ENCODE data around the gene KCNQ1. TPM values are rescaled to one million over a fixed set of nuclear protein-coding genes. Genes with fewer than 3 reads are reported as not detected.
A peak's percentile ranks its signal among the peaks of the same experiment; 100 is the strongest.

Gene KCNQ1
- total and polyA plus RNA-seq, 2 of the 13 experiments (the other 11 are each of a cell fraction or from before 2014, with no cell fraction given), result 0.02 to 0.08 TPM

DNA sequence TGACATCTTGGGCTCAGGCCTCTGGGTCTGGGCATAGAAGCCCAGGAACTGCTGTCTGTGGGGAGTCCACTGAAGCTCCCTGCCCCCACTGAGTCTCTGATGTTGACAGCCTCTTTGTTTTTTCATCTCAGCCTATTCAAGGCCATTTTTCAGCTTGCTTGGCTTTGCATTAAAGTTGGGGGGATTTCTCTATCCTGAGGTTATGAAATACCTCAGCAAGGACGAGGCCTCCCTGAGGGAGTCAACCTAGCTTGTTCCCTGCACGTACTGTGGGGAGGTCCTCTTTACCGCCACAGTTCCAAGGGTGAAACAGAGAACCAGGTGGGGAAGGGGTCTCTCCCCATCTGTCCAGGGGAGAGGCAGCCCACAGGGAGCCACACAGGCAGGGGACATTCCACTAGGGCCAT, 246.6 kb downstream of the KCNQ1 start (continued):
- peak; percentile 51 for TF ChIP-seq PAXIP1 (CRISPR knock-in tag; conservative IDR thresholded peaks at IDR 0.05)
- TF ChIP-seq ZNF564 (CRISPR knock-in tag; IDR thresholded peaks at IDR 0.05), result no peak
- TF ChIP-seq BCL6 (CRISPR knock-in tag; IDR thresholded peaks at IDR 0.05), result peak; percentile 30; the same call in 1 of the 2 replicates
- no peak for TF ChIP-seq ELF1 (CRISPR knock-in tag; IDR thresholded peaks at IDR 0.05)
- TF ChIP-seq KDM6A (CRISPR knock-in tag; IDR thresholded peaks at IDR 0.05; ENCODE audit: low read depth), result no peak
- peak in 1 of 2 experiments; percentile 17; a peak in 1 of 4 replicates for TF ChIP-seq POLR2A (IDR thresholded peaks at IDR 0.05; ENCODE audit: insufficient read depth in 1 of 2, low read depth in 2 of 2, low read length in 2 of 2)
- TF ChIP-seq ARID5B (CRISPR knock-in tag; IDR thresholded peaks at IDR 0.05), result peak; percentile 39; the same call in 1 of the 2 replicates
- TF ChIP-seq SALL1 (CRISPR knock-in tag; IDR thresholded peaks at IDR 0.05), result 0 out of 2 replicates have a peak, but pooled peaks have one; percentile 10
- 0 out of 2 replicates have a peak, but pooled peaks have one; percentile 18 for TF ChIP-seq KAT8 (CRISPR knock-in tag; IDR thresholded peaks at IDR 0.05)
- TF ChIP-seq FOXK1 (CRISPR knock-in tag; IDR thresholded peaks at IDR 0.05; ENCODE audit: borderline replicate concordance, low read depth), result no peak
- TF ChIP-seq HIVEP1 (CRISPR knock-in tag; IDR thresholded peaks at IDR 0.05), result 0 out of 2 replicates have a peak, but pooled peaks have one; percentile 25
- TF ChIP-seq ERF (CRISPR knock-in tag; IDR thresholded peaks at IDR 0.05), result peak; percentile 55; the same call in 1 of the 2 replicates
- 0 out of 2 replicates have a peak, but pooled peaks have one; percentile 23 for TF ChIP-seq KAT7 (CRISPR knock-in tag; IDR thresholded peaks at IDR 0.05; ENCODE audit: borderline replicate concordance)
- no peak for TF ChIP-seq NFYB (CRISPR knock-in tag; IDR thresholded peaks at IDR 0.05)
- TF ChIP-seq THRA (CRISPR knock-in tag; IDR thresholded peaks at IDR 0.05; ENCODE audit: borderline replicate concordance), result no peak
- TF ChIP-seq SAP130 (CRISPR knock-in tag; IDR thresholded peaks at IDR 0.05; ENCODE audit: low read depth), result peak; percentile 37
- TF ChIP-seq ZNF335 (CRISPR knock-in tag; IDR thresholded peaks at IDR 0.05), result no peak
- 0 out of 2 replicates have a peak, but pooled peaks have one; percentile 23 for TF ChIP-seq HMGXB3 (CRISPR knock-in tag; IDR thresholded peaks at IDR 0.05; ENCODE audit: borderline replicate concordance)

Measured in HepG2 (cell line).